ENCODE data around the gene TSPAN15. TPM values are rescaled to one million over a fixed set of nuclear protein-coding genes. Genes with fewer than 3 reads are reported as not detected.

Gene TSPAN15
- total RNA-seq, 2 donors from 2014 or later, result 6.6 to 7.7 TPM

DNA sequence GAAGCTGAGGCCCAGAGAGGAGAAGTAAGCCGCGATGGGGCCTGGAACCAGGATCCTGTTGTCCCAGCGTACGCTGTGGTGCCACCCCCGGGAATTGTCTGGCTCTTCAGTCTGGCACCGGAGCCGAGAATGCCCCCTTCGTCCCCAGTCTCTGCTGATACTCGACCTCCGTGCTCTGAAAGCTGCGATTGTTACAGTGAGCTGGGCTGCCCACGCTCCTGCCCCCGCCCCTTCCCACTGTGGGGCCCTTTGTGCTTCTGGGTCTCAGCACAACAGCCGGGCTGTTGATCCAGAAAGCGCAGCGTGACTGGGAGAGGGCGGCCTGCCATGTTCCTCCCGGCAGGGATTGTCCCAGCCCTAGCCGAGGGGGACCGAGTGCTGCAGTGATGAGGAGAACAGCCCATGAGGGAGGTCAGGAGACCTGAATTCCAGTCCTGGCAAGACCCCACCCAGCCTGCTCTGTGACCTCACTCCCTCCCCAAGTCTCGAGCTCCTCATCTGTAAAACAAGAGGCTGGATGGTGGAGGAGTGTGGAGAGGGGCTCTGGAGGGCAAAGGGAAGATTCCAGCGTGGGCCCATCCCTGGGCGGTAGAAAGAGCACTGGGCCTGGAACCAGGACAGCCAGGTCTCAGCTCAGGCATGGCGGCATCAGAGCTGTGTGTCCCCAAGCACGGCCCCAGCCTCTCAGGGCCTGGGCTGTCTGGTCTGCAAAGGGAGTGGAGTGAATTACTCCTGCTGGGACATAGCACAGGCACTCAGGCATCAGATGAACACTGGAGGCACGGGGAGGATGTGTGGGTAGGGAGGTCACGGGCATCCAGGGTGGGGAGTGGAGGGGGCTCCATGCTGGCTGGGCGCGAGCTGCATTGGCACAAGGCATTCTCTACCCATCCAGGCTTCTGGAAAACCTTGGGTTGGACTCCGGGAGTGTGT lies 43.6 kb downstream of the TSPAN15 start:
- Histone ChIP-seq H3K9me3 (no peaks in the 10 kb centered on the region), H3K36me3 (no peaks in the 10 kb centered on the region), H3K27me3 (no peaks in the 10 kb centered on the region), H3K27ac (no peak overlapping the region), H3K4me1 (peaks cover 0 to 5% of the 10 kb centered on the region in 2 donors), H3K4me3 (no peak overlapping the region)
- no peak for DNase-seq (ENCODE audit: low spot score)
- TF ChIP-seq, protein P1, sequence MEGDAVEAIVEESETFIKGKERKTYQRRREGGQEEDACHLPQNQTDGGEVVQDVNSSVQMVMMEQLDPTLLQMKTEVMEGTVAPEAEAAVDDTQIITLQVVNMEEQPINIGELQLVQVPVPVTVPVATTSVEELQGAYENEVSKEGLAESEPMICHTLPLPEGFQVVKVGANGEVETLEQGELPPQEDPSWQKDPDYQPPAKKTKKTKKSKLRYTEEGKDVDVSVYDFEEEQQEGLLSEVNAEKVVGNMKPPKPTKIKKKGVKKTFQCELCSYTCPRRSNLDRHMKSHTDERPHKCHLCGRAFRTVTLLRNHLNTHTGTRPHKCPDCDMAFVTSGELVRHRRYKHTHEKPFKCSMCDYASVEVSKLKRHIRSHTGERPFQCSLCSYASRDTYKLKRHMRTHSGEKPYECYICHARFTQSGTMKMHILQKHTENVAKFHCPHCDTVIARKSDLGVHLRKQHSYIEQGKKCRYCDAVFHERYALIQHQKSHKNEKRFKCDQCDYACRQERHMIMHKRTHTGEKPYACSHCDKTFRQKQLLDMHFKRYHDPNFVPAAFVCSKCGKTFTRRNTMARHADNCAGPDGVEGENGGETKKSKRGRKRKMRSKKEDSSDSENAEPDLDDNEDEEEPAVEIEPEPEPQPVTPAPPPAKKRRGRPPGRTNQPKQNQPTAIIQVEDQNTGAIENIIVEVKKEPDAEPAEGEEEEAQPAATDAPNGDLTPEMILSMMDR (IDR thresholded peaks at IDR 0.05), result no peak

DNA sequence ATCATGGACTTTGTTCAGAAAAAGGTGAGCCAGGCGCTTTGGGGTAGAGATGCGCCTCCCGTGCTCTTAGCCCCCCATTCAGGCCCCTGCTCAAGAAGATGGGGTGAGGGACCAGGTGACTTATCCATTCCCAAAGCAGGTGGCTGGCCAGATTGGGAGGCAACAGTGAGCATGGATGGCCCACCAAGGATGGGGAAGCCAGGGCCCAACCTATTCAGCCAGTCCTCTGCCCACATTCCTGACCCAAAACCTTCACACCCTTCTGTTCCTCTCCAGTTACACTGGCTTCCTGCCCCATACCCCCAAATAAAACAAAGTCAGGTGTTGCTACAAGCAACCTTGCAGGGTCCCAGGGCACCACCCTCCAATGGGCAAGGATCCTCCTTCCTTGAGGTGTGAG lies 44.4 kb downstream of the TSPAN15 start:
- Histone ChIP-seq H3K27ac (no peak overlapping the region), H3K36me3 (no peaks in the 10 kb centered on the region), H3K4me1 (peaks cover 0 to 5% of the 10 kb centered on the region in 2 donors), H3K4me3 (no peak overlapping the region), H3K27me3 (no peaks in the 10 kb centered on the region), H3K9me3 (no peaks in the 10 kb centered on the region)
- DNase-seq (ENCODE audit: low spot score), result no peak
- TF ChIP-seq, protein P1 (IDR thresholded peaks at IDR 0.05), result no peak

DNA sequence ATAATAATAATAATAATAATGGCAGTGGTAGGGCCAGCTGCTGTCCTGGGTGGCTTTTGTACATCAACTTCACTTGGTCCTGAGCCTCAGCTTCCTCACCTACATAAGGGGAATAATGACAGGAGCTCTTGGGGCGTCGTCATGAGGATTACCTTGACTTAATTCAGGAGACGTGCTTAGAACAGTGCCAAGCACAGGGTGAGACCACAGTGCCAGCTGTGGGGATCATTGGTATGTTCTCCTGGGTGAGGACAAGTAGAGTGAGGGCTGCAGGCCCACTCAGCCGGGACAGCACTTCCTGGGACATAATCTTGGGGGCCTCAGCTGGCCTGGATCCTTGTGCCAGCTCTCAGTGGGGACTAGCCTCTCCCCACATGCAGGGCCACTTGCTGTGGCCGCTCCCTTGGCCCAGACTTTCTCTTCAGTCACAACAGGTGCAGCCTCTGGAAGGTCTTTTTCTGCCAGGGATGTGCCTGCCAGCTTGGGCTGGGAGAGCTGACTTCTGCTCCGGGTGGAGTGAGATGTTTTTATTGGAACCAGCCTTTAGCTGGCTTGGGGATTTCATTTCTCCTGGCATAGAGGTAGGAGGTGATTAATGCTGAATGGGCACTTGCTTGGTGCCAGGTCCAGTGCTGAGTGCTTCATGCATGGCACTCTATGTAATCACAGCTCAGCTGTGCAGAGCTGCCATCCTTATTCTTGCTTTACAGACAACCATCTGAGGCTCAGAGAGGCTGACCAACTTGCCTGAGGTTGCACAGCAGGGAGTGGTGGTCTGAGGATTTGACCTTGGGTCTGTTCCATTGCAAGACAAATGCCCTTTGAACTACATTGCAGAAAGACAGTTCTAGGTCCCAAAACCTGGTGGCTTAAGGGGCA lies 45.3 kb downstream of the TSPAN15 start:
- peaks cover 0 to 5% of the 10 kb centered on the region in 2 donors for H3K4me1 ChIP-seq
- TF ChIP-seq, protein P1 (IDR thresholded peaks at IDR 0.05), result no peak
- no peaks in the 10 kb centered on the region for H3K9me3 ChIP-seq
- H3K27me3 ChIP-seq, result no peaks in the 10 kb centered on the region
- H3K4me3 ChIP-seq, result no peak overlapping the region
- H3K27ac ChIP-seq, result no peak overlapping the region
- H3K36me3 ChIP-seq, result no peaks in the 10 kb centered on the region
- no peak for DNase-seq (ENCODE audit: low spot score)

DNA sequence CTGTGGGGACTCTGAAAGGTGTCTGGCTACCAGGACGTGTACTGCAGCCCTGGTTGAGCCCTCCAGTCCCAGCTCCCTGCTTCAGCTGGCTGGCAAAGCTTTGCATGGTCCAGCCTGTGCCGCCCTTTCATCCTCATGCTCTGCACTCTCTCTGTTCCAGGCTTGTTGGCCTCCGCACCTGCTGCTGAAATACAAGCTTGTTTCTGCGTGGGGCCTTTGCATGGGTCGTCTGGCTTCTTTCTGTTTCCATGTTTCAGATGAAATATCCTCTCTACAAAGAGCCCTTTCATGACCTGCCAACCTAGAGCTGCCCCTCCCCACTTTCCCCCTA lies 45.9 kb downstream of the TSPAN15 start:
- no peaks in the 10 kb centered on the region for H3K27me3 ChIP-seq
- no peaks in the 10 kb centered on the region for H3K4me1 ChIP-seq
- no peak for DNase-seq (ENCODE audit: low spot score)
- TF ChIP-seq, protein P1 (IDR thresholded peaks at IDR 0.05), result no peak
- H3K27ac ChIP-seq, result no peak overlapping the region
- H3K9me3 ChIP-seq, result no peaks in the 10 kb centered on the region
- no peaks in the 10 kb centered on the region for H3K36me3 ChIP-seq
- no peak overlapping the region for H3K4me3 ChIP-seq

DNA sequence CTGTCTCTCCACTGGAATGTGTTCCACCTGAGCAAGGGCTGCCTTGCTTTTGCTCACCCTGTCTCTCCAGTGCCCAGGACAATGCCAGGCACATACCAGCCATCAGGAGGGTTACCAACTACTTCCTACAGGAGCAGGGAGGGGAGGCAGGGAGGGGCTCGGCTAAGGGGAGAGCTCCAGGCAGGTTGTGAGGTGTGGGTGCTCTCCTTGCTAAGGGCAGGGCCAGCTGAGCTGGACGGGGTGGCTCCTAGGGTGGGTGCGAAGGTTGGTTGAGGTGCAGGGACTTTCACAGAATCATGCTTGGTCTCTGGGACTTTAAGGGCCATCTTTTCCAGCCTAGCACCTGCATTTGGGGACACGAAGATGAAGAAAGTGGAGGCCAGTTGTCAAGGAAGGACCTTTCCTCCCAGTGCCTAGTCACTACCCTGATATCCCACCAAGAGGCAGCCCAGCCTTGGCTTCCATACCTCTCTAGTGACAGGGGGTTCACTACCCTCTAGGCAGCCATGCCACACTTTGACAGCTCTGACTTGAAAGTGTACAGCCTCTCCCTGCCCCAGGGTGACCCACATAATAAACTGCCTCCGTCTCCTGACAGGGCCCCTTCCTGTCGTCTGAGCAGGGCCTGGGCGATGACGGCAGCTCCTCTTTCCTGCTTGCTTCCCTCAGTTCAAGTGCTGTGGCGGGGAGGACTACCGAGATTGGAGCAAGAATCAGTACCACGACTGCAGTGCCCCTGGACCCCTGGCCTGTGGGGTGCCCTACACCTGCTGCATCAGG lies 46.5 kb downstream of the TSPAN15 start:
- no peaks in the 10 kb centered on the region for H3K36me3 ChIP-seq
- TF ChIP-seq, protein P1 (IDR thresholded peaks at IDR 0.05), result no peak
- H3K4me3 ChIP-seq, result no peak overlapping the region
- DNase-seq (ENCODE audit: low spot score), result no peak
- no peak overlapping the region for H3K27ac ChIP-seq
- H3K27me3 ChIP-seq, result no peaks in the 10 kb centered on the region
- H3K9me3 ChIP-seq, result no peaks in the 10 kb centered on the region
- no peaks in the 10 kb centered on the region for H3K4me1 ChIP-seq

Data from right atrium auricular region (tissue), 2 donors.